Endothelial cell of umbilical vein (primary cell): Measurements from ENCODE around the gene CERS5. TPM values are rescaled to one million over a fixed set of nuclear protein-coding genes. Genes with fewer than 3 reads are reported as not detected.

ENCODE experiments used
- BruUV-seq: library from RNA; stranded (reverse); fragments of 400-500 nt; replicated peaks from 2 replicates; lab custom pipeline; 2021; lab: Mats Ljungman, UMichigan
- CTCF ChIA-PET: fragments of 300-600, 350-600 bp; sonication (Branson Sonifier 250); formaldehyde crosslinking; loops from one replicate; lab custom pipeline; 2021; ENCODE audit warnings: antibody characterized with exemption, inconsistent platforms; lab: Charles Lee
- POLR2A ChIA-PET: fragments of 300-600, 350-600 bp; sonication (Branson Sonifier 250); formaldehyde crosslinking; loops from one replicate; lab custom pipeline; 2021; ENCODE audit warnings: antibody characterized with exemption, inconsistent platforms; lab: Charles Lee
- DNase-seq: peaks from one replicate; pipeline ENCODE4 v3.0.0-alpha.2; 2011; ENCODE audit warnings: low read depth, low spot score
- FAIRE-seq: peaks from 2 replicates; lab custom pipeline; 2011; peaks lifted over from hg19 to GRCh38; lab: Jason Lieb, UNC
- H2AFZ ChIP-seq: 2 replicates; pipeline ENCODE4 v1.6.0; 2012; ENCODE audit warnings: low read depth, low read length, control low read depth, inconsistent platforms
- H3K27ac ChIP-seq: 2 replicates; pipeline ENCODE4 v1.5.1; 2011; ENCODE audit warnings: low read depth, mild to moderate bottlenecking, control low read depth, low read length, moderate library complexity; ENCODE audit not compliant: insufficient read depth
- H3K27me3 ChIP-seq, 2 experiments: 2 replicates each; pipeline versions ENCODE4 v1.6.0 to v1.6.1; 2011; ENCODE audit warnings: low read length in 2 of 2, mixed read lengths in 1 of 2; ENCODE audit not compliant: control insufficient read depth in 2 of 2, insufficient read depth in 2 of 2
- H3K36me3 ChIP-seq, 2 experiments: 2 replicates in 1 of 2; 3 replicates in 1 of 2; pipeline ENCODE4 v1.5.1; 2011; ENCODE audit warnings: low read length in 2 of 2, mild to moderate bottlenecking in 1 of 2, moderate library complexity in 1 of 2; ENCODE audit not compliant: control insufficient read depth in 2 of 2, insufficient read depth in 2 of 2; ENCODE audit errors: extremely low read depth in 1 of 2
- H3K4me1 ChIP-seq: 3 replicates; pipeline ENCODE4 v1.5.1; 2011; ENCODE audit warnings: mild to moderate bottlenecking, low read length; ENCODE audit not compliant: control insufficient read depth, insufficient read depth; ENCODE audit errors: extremely low read depth
- H3K4me2 ChIP-seq: 2 replicates; pipeline ENCODE4 v1.6.1; 2011; ENCODE audit warnings: low read length, control low read depth, mixed read lengths; ENCODE audit not compliant: insufficient read depth
- H3K4me3 ChIP-seq, 3 experiments: fragments of 200-600 bp in 1 of 3; sonication (generic), shearing (Covaris generic) in 1 of 3; replicated peaks in 1 of 3; 2 replicates each; pipeline ENCODE4 v1.5.1; 2011 to 2016; ENCODE audit warnings: control low read depth in 3 of 3, low read length in 3 of 3, mild to moderate bottlenecking in 2 of 3, inconsistent platforms in 1 of 3, low read depth in 1 of 3, moderate library complexity in 1 of 3; ENCODE audit not compliant: insufficient read depth in 1 of 3
- H3K79me2 ChIP-seq: 2 replicates; pipeline ENCODE4 v1.6.0; 2012; ENCODE audit warnings: low read length, inconsistent platforms; ENCODE audit not compliant: control insufficient read depth, insufficient read depth
- H3K9ac ChIP-seq: replicated peaks from 2 replicates; pipeline ENCODE3; 2011; ENCODE audit warnings: low read length, control low read depth; ENCODE audit not compliant: insufficient read depth; ENCODE audit errors: extremely low read depth
- H3K9me1 ChIP-seq: replicated peaks from 3 replicates; pipeline ENCODE4 v1.6.0; 2011; ENCODE audit warnings: mild to moderate bottlenecking, low read length; ENCODE audit not compliant: control insufficient read depth, insufficient read depth; ENCODE audit errors: extremely low read depth
- H3K9me3 ChIP-seq: replicated peaks from 2 replicates; pipeline ENCODE4 v1.5.1; 2012; ENCODE audit warnings: low read length, inconsistent platforms; ENCODE audit not compliant: control insufficient read depth, insufficient read depth
- H4K20me1 ChIP-seq: replicated peaks from 2 replicates; pipeline ENCODE3; 2011; ENCODE audit warnings: mild to moderate bottlenecking, low read length; ENCODE audit not compliant: control insufficient read depth, insufficient read depth; ENCODE audit errors: extremely low read depth
- FOS ChIP-seq: IDR thresholded peaks from 2 replicates; pipeline ENCODE4 v1.6.1; 2011; ENCODE audit warnings: mild to moderate bottlenecking, low read length, moderate library complexity, borderline replicate concordance; ENCODE audit not compliant: insufficient read depth
- dilution Hi-C: fragments of 300-500 bp; cut with MboI; formaldehyde crosslinking; loops from one replicate; pipeline ENCODE4 v1.15.0; 2019; ENCODE audit warnings: low sequenced_read_pairs; ENCODE audit not compliant: extremely low pct_ligation_motif_present
- intact Hi-C: fragments of 100-400 bp; cut with micrococcal nuclease; formaldehyde crosslinking; loops from one replicate; pipeline ENCODE4 v1.10.0; 2022
- polyA plus RNA-seq, 4 experiments: library from polyadenylated mRNA; depleted of rRNA in 3 of 4; stranded (reverse) in 3 of 4; unstranded in 1 of 4; fragments of >200 nt; gene quantifications; 2 replicates each; pipeline versions ENCODE4 v1.2.1 to v1.2.3, GENCODE V29; 2011 to 2012; ENCODE audit warnings: missing spikeins in 1 of 4
- total RNA-seq: library from RNA; stranded (reverse); gene quantifications from 2 replicates; pipeline ENCODE4 v1.2.3, GENCODE V29; 2021
- TF ChIP-seq, protein P1 (sequence below), 2 donors: IDR thresholded peaks; 1 replicate in 1 of 2; 2 replicates in 1 of 2; pipeline ENCODE4 v1.5.1; 2011; ENCODE audit warnings: low read length in 2 of 2, mild to moderate bottlenecking in 2 of 2, moderate library complexity in 2 of 2, control low read depth in 1 of 2, inconsistent platforms in 1 of 2, low read depth in 1 of 2; ENCODE audit not compliant: insufficient read depth in 1 of 2; ENCODE audit errors: extremely low read depth in 1 of 2

CERS5 gene
- total and polyA plus RNA-seq, 2 donors (not counting 3 experiments of a cell fraction or from before 2014, with no cell fraction given), result 60.4 to 108 TPM

DNA sequence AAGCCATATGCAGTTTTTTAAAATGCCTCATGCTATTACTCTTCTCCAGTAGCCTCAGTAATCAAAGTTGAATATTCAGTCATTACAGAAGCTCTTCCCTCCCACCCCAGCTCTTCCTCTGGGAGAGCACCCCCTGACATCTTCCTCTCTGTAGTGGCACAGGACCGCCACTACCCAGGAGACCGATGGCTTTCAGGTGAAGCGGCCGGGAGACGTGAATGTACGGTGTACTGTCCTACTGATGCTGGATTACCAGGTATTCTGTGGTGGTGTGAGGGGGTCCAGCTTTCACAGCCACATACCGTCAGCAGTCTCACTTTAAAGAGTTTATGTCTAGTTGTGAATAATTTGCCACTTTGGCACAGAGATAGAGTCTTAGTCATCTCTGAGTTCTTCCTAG, 77.4 kb downstream of the CERS5 start:
- dilution Hi-C loops, result no loop called here
- Histone ChIP-seq H3K9me1 (no peaks in the 10 kb centered on the region), H3K9me3 (no peaks in the 10 kb centered on the region), H3K36me3 (peaks cover 35 to 39% of the 10 kb centered on the region in 2 experiments), H3K4me1 (peaks cover 29% of the 10 kb centered on the region), H3K4me2 (no peak overlapping the region), H3K27me3 (no peaks in the 10 kb centered on the region), H2AFZ (no peak overlapping the region), H3K4me3 (no peak overlapping the region), H3K79me2 (peaks cover 14% of the 10 kb centered on the region), H3K27ac (no peak overlapping the region), H3K9ac (no peak overlapping the region), H4K20me1 (no peaks in the 10 kb centered on the region)
- intact Hi-C loops, result no loop called here
- ChIA-PET POLR2A (interaction anchor here (0.6 kb wide), 1 partner anchor 11 kb away, joined by 5 read pairs; no protein-coding TSS in a partner anchor), CTCF (interaction anchor here (0.6 to 1.1 kb wide), 5 partner anchors 12 to 225 kb away, joined by 3 to 4 read pairs (median 3); partner anchors contain the start of gene COX14)
- no TSS peak for BruUV-seq
- FAIRE-seq (no peak), DNase-seq (no peak)
- no peak for TF ChIP-seq FOS

DNA sequence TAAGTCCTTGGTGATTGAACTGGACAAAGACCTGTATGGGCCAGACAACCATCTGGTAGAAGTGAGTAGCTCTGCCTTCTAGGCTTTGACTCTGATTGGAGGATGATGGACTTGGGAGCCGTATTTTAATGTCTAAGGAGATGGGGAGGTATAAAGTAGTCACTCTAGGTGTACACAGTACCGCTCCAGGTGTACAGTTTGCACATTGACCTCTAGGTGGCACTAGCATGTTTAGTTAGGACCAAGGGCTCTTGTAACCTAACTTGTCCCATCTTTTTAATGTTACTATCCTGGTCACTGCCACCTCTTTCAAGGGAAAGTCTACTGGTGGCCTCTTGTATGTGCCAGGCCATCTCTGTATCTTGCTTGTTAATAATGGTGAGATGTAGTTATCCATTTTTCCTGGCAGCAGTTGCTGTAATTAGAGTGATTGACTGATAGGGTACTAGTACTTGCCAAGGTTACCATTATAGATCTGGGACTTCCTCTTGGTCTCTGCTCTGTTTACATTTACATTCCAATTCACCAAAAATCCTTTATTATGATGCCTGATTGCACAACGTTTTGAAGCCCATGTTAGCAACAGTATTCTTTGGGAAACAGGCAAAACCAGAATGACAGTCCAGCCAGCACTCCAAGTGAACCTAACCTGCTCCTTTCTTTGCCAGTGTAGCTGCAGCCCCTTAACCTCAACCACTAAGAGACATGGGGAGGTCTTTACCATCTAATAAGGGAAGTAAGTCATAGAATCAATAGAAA, 78.4 kb downstream of the CERS5 start:
- FAIRE-seq (peak; percentile 53), DNase-seq (peak; percentile 59)
- intact Hi-C loops (no loop called here), dilution Hi-C loops (no loop called here)
- ChIA-PET CTCF (interaction anchor here (0.8 to 5.6 kb wide), 17 partner anchors 8 to 226 kb away, joined by 3 to 89 read pairs (median 6); partner anchors contain the start of genes CERS5, COX14 and GPD1), POLR2A (interaction anchor here (1.0 kb wide), 1 partner anchor 78 kb away, joined by 3 read pairs; the partner anchor contains the start of gene CERS5)
- Histone ChIP-seq H3K27me3 (no peaks in the 10 kb centered on the region), H3K9ac (peak overlapping the region; percentile 19), H3K4me3 (no peak overlapping the region), H2AFZ (no peak overlapping the region), H3K4me1 (peaks cover 35% of the 10 kb centered on the region), H3K79me2 (peaks cover 16% of the 10 kb centered on the region), H3K27ac (peak overlapping the region; percentile 61), H3K36me3 (peaks cover 29 to 34% of the 10 kb centered on the region in 2 experiments), H3K9me3 (no peaks in the 10 kb centered on the region), H3K4me2 (peak overlapping the region; percentile 56), H3K9me1 (no peaks in the 10 kb centered on the region), H4K20me1 (no peaks in the 10 kb centered on the region)
- TF ChIP-seq, protein P1, sequence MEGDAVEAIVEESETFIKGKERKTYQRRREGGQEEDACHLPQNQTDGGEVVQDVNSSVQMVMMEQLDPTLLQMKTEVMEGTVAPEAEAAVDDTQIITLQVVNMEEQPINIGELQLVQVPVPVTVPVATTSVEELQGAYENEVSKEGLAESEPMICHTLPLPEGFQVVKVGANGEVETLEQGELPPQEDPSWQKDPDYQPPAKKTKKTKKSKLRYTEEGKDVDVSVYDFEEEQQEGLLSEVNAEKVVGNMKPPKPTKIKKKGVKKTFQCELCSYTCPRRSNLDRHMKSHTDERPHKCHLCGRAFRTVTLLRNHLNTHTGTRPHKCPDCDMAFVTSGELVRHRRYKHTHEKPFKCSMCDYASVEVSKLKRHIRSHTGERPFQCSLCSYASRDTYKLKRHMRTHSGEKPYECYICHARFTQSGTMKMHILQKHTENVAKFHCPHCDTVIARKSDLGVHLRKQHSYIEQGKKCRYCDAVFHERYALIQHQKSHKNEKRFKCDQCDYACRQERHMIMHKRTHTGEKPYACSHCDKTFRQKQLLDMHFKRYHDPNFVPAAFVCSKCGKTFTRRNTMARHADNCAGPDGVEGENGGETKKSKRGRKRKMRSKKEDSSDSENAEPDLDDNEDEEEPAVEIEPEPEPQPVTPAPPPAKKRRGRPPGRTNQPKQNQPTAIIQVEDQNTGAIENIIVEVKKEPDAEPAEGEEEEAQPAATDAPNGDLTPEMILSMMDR (IDR thresholded peaks at IDR 0.05; ENCODE audit: extremely low read depth in 1 of 2, insufficient read depth in 1 of 2, low read depth in 1 of 2, low read length in 2 of 2), result peak; percentile 74 to 77
- no peak for TF ChIP-seq FOS
- BruUV-seq, result no TSS peak
